Osteoblast (primary cell): Measurements from ENCODE around the gene RALBP1. TPM values are rescaled to one million over a fixed set of nuclear protein-coding genes. Genes with fewer than 3 reads are reported as not detected.
A peak's percentile ranks its signal among the peaks of the same experiment; 100 is the strongest.

Experiments used
- DNase-seq: peaks from one replicate; pipeline ENCODE4 v3.0.0; 2011; ENCODE audit warnings: low spot score, mixed read lengths; ENCODE audit not compliant: insufficient read length; ENCODE audit errors: missing footprints
- H2AFZ ChIP-seq: 2 replicates; pipeline ENCODE4 v1.6.0; 2011; ENCODE audit warnings: mild to moderate bottlenecking, low read length
- H3K27ac ChIP-seq: 2 replicates; pipeline ENCODE4 v1.5.1; 2011; ENCODE audit warnings: mild to moderate bottlenecking, low read depth, low read length, moderate library complexity
- H3K27me3 ChIP-seq: 2 replicates; pipeline ENCODE4 v1.6.0; 2012; ENCODE audit warnings: mild to moderate bottlenecking, control low read depth, inconsistent platforms, low read length, moderate library complexity; ENCODE audit not compliant: insufficient read depth
- H3K36me3 ChIP-seq: 2 replicates; pipeline ENCODE4 v1.5.1; 2011; ENCODE audit warnings: mild to moderate bottlenecking, low read length, control low read depth, moderate library complexity; ENCODE audit not compliant: insufficient read depth
- H3K4me1 ChIP-seq: 2 replicates; pipeline ENCODE4 v1.5.1; 2011; ENCODE audit warnings: mild to moderate bottlenecking, low read length, control low read depth, moderate library complexity; ENCODE audit not compliant: insufficient read depth
- H3K4me2 ChIP-seq: 2 replicates; pipeline ENCODE4 v1.6.0; 2011; ENCODE audit warnings: mild to moderate bottlenecking, low read length; ENCODE audit not compliant: insufficient read depth
- H3K4me3 ChIP-seq: fragments of 200-600 bp; sonication (generic); 3 replicates; pipeline ENCODE4 v1.5.1; 2012; ENCODE audit warnings: mild to moderate bottlenecking, low read length, inconsistent platforms; ENCODE audit not compliant: insufficient read depth
- H3K79me2 ChIP-seq: 2 replicates; pipeline ENCODE4 v1.6.0; 2012; ENCODE audit warnings: mild to moderate bottlenecking, low read length, control low read depth, inconsistent platforms; ENCODE audit not compliant: insufficient read depth
- H3K9me3 ChIP-seq: 2 replicates; pipeline ENCODE4 v1.5.1; 2011; ENCODE audit warnings: low read depth, low read length, control low read depth
- H4K20me1 ChIP-seq: 2 replicates; pipeline ENCODE4 v1.6.0; 2012; ENCODE audit warnings: mild to moderate bottlenecking, low read length, control low read depth; ENCODE audit not compliant: insufficient read depth
- CTCF ChIP-seq: IDR thresholded peaks from 2 replicates; pipeline ENCODE4 v1.5.1; 2011; ENCODE audit warnings: mild to moderate bottlenecking, low read depth, low read length, moderate library complexity; ENCODE audit errors: extremely low read depth
- total RNA-seq: library from RNA; depleted of rRNA; stranded (reverse); fragments of >200 nt; gene quantifications from 2 replicates; pipeline ENCODE4 v1.2.3, GENCODE V29; 2012

Gene RALBP1
- total RNA-seq, 1 donor = 90.8 TPM

DNA sequence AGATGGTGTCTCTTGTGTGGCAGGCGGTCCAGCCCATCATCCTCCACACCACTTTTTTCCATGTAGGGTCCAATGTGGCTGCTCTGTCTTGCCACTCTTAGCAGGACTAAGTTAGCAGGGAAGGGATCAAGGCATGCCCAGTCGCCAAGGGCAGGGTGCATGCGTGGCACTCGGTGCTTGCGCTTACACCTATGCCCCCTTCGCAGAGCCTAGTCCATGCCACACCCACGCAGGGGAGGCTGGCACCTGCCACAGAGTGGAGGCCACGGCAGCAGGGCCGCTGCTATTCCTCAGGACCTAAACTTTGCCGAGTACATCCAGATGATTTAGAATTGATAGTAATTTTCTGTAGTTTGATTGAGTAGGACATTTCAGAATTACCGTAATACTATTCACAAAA, 59.5 kb downstream of the RALBP1 start:
- Histone ChIP-seq H3K27ac (peak overlapping the region; percentile 56), H3K4me2 (no peak overlapping the region), H3K4me1 (peaks cover 28% of the 10 kb centered on the region), H3K79me2 (no peaks in the 10 kb centered on the region), H3K36me3 (peaks cover 37% of the 10 kb centered on the region), H3K9me3 (no peaks in the 10 kb centered on the region), H4K20me1 (no peaks in the 10 kb centered on the region), H3K27me3 (no peaks in the 10 kb centered on the region), H3K4me3 (no peak overlapping the region), H2AFZ (no peak overlapping the region)
- no peak for TF ChIP-seq CTCF
- no peak for DNase-seq

DNA sequence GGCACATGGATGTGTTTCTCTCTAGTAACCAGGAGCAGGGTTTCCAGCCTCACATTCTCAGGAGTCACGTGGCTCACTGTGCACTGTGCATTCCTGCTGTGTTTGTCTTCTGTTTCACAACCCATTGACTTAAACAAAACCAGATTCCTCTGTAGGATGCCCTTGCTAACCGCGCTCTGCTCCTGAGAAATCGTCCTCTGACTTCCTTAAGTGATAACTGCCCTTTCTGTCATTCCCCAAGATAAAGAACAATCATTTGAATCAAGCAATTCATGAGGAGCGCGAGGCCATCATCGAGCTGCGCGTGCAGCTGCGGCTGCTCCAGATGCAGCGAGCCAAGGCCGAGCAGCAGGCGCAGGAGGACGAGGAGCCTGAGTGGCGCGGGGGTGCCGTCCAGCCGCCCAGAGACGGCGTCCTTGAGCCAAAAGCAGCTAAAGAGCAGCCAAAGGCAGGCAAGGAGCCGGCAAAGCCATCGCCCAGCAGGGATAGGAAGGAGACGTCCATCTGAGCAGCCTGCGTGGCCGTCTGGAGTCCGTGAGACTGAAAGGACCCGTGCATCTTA, 60.2 kb downstream of the RALBP1 start:
- H3K4me3 ChIP-seq = peak overlapping the region; percentile 11

DNA sequence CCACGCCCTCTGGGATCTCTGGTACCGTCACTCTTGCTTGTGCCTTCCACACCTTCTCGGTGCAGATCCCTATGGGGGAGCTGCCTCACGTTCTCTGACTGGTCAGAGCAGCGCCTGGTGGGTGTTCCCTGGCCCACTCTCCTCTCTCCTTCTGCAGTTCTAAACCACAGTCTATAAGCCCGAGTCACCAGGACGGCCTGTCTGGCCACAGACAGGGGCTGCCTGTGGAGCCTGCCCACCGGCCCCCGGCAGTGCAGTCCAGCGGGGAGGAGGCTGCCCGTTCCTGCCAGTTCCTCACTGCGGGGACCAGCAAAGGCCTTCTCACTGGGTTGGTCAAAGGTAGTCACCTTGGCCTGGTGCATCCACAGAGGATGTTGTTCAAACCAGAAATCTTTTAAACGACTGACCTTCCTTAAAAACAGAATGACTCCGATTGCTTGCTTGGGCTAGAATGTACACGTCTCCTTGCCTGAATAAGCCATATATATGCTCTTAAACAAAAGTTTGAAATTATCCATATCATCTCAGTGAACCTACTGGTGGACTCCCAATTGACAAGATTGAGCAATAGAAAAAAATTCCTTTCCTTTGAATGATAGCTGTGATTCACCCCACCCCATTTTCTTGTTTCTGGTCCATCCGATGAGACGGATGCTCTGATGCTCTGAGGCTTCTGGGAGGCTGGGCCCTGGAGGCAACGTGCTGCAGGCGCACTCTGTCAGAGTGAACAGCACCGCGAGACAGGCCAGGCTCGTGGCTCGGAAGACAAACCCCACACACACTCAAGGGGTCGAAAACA, 61.2 kb downstream of the RALBP1 start:
- H3K4me3 ChIP-seq = no peak overlapping the region
- no peak overlapping the region for H3K4me2 ChIP-seq
- H3K79me2 ChIP-seq = no peaks in the 10 kb centered on the region
- H2AFZ ChIP-seq = no peak overlapping the region
- no peaks in the 10 kb centered on the region for H3K27me3 ChIP-seq
- H3K27ac ChIP-seq = peak overlapping the region; percentile 56
- peaks cover 28% of the 10 kb centered on the region for H3K4me1 ChIP-seq
- peak; percentile 91 for DNase-seq
- no peak for TF ChIP-seq CTCF
- H3K9me3 ChIP-seq = no peaks in the 10 kb centered on the region
- H3K36me3 ChIP-seq = peaks cover 32% of the 10 kb centered on the region
- no peaks in the 10 kb centered on the region for H4K20me1 ChIP-seq

More for the DNA sequence above, 60.2 kb downstream of the RALBP1 start:
- H3K27me3 ChIP-seq = no peaks in the 10 kb centered on the region
- peak; percentile 97 for DNase-seq
- no peak for TF ChIP-seq CTCF
- H2AFZ ChIP-seq = no peak overlapping the region
- H3K27ac ChIP-seq = peak overlapping the region; percentile 56
- no peaks in the 10 kb centered on the region for H3K79me2 ChIP-seq
- no peaks in the 10 kb centered on the region for H4K20me1 ChIP-seq
- H3K36me3 ChIP-seq = peaks cover 37% of the 10 kb centered on the region
- H3K9me3 ChIP-seq = no peaks in the 10 kb centered on the region
- peak overlapping the region; percentile 21 for H3K4me2 ChIP-seq
- H3K4me1 ChIP-seq = peaks cover 28% of the 10 kb centered on the region

- no peaks in the 10 kb centered on the region for H3K9me3 ChIP-seq
- H3K4me1 ChIP-seq = peaks cover 28% of the 10 kb centered on the region
- H2AFZ ChIP-seq = no peak overlapping the region
- no peaks in the 10 kb centered on the region for H3K79me2 ChIP-seq
- no peaks in the 10 kb centered on the region for H3K27me3 ChIP-seq
- TF ChIP-seq CTCF = no peak
- H3K4me2 ChIP-seq = no peak overlapping the region
- DNase-seq = no peak
- H4K20me1 ChIP-seq = no peaks in the 10 kb centered on the region
- no peak overlapping the region for H3K27ac ChIP-seq
- H3K4me3 ChIP-seq = no peak overlapping the region
- H3K36me3 ChIP-seq = peaks cover 27% of the 10 kb centered on the region
Observed at GRCh38 chr18:9537677-9538076, 62.4 kb downstream of the RALBP1 start.
